GM23338 (cell line): Measurements from ENCODE around the gene CSRNP3. TPM values are rescaled to one million over a fixed set of nuclear protein-coding genes. Genes with fewer than 3 reads are reported as not detected.

Experiments used
- ATAC-seq: fragments of 200-7000 bp; cut with Tn5 transposase; 3 replicates; pipeline ENCODE4 v1.9.1; 2020
- DNase-seq: peaks from one replicate; pipeline ENCODE4 v3.0.0-alpha.2; 2015; ENCODE audit warnings: low spot score
- H2AFZ ChIP-seq: fragments of 200-600 bp; sonication (generic); 2 replicates; pipeline ENCODE4 v1.8.0; 2016; ENCODE audit warnings: antibody characterized with exemption, mild to moderate bottlenecking, moderate library complexity
- H3F3A ChIP-seq: fragments of 200-600 bp; sonication (generic); replicated peaks from 2 replicates; pipeline ENCODE4 v1.8.0; 2017; ENCODE audit warnings: antibody characterized with exemption, mixed run types, low read depth
- H3K27ac ChIP-seq: fragments of 200-600 bp; sonication (generic); 2 replicates; pipeline ENCODE4 v1.6.1; 2016; ENCODE audit warnings: low read depth
- H3K27me3 ChIP-seq: fragments of 200-600 bp; sonication (generic); 2 replicates; pipeline ENCODE4 v1.8.0; 2016; ENCODE audit warnings: mild to moderate bottlenecking, mixed run types, moderate library complexity; ENCODE audit not compliant: insufficient read depth
- H3K36me3 ChIP-seq: fragments of 200-600 bp; sonication (generic); 2 replicates; pipeline ENCODE4 v1.8.0; 2016; ENCODE audit warnings: mild to moderate bottlenecking; ENCODE audit not compliant: insufficient read depth
- H3K4me1 ChIP-seq: fragments of 200-600 bp; sonication (generic); 2 replicates; pipeline ENCODE4 v1.8.0; 2016; ENCODE audit warnings: mild to moderate bottlenecking, moderate library complexity; ENCODE audit not compliant: insufficient read depth
- H3K4me2 ChIP-seq: fragments of 200-600 bp; sonication (generic); 2 replicates; pipeline ENCODE4 v1.7.1; 2017; ENCODE audit warnings: mixed run types
- H3K4me3 ChIP-seq: fragments of 200-600 bp; sonication (generic); 2 replicates; pipeline ENCODE4 v1.6.1; 2016; ENCODE audit warnings: mixed run types
- H3K79me2 ChIP-seq: fragments of 200-600 bp; sonication (generic); replicated peaks from 2 replicates; pipeline ENCODE4 v1.8.0; 2017; ENCODE audit warnings: mild to moderate bottlenecking; ENCODE audit not compliant: insufficient read depth
- H3K9me2 ChIP-seq: fragments of 200-600 bp; sonication (generic); 2 replicates; pipeline ENCODE4 v1.8.0; 2017; ENCODE audit not compliant: insufficient read depth
- H4K20me1 ChIP-seq: fragments of 200-600 bp; sonication (generic); replicated peaks from 2 replicates; pipeline ENCODE4 v1.8.0; 2017; ENCODE audit warnings: mild to moderate bottlenecking; ENCODE audit not compliant: insufficient read depth
- H3K27ac Mint-ChIP-seq: 2 replicates; pipeline ENCODE4 v1.8.0; 2020; ENCODE audit warnings: inconsistent platforms, mild to moderate bottlenecking, moderate library complexity, mixed read lengths
- H3K27me3 Mint-ChIP-seq: 3 replicates; pipeline ENCODE4 v1.8.0; 2022; ENCODE audit warnings: low read depth, mild to moderate bottlenecking, moderate library complexity, mixed read lengths, inconsistent platforms; ENCODE audit not compliant: insufficient read depth, poor library complexity
- H3K36me3 Mint-ChIP-seq: 3 replicates; pipeline ENCODE4 v1.8.0; 2021; ENCODE audit warnings: low read depth, mild to moderate bottlenecking, inconsistent platforms, moderate library complexity, mixed read lengths
- H3K4me1 Mint-ChIP-seq: 3 replicates; pipeline ENCODE4 v1.8.0; 2020; ENCODE audit warnings: mild to moderate bottlenecking, inconsistent platforms, mixed read lengths
- H3K4me3 Mint-ChIP-seq: 3 replicates; pipeline ENCODE4 v1.8.0; 2021; ENCODE audit warnings: moderate library complexity, mild to moderate bottlenecking, inconsistent platforms, mixed read lengths
- H3K9me3 Mint-ChIP-seq: 3 replicates; pipeline ENCODE4 v1.8.0; 2020; ENCODE audit warnings: moderate library complexity, mild to moderate bottlenecking, inconsistent platforms, mixed read lengths
- CREB1 ChIP-seq: fragments of 250-450 bp; sonication (Bioruptor Pico); IDR thresholded peaks from 2 replicates; pipeline ENCODE4 v1.5.0; 2020; ENCODE audit warnings: low read depth, mild to moderate bottlenecking, moderate library complexity
- CTCF ChIP-seq, 2 experiments: fragments of 200-600 bp in 1 of 2; sonication (generic) in 1 of 2; conservative IDR thresholded peaks; 2 replicates each; pipeline versions ENCODE4 v1.5.1 to v1.6.1; 2016 to 2017; ENCODE audit warnings: antibody characterized with exemption in 2 of 2, low read depth in 2 of 2, mild to moderate bottlenecking in 2 of 2, moderate library complexity in 1 of 2
- ETS1 ChIP-seq: IDR thresholded peaks from 2 replicates; pipeline ENCODE4 v1.6.1; 2016; ENCODE audit warnings: antibody characterized with exemption
- EZH2 ChIP-seq: fragments of 200-600 bp; sonication (generic); IDR thresholded peaks from one replicate; pipeline ENCODE4 v1.8.0; 2017; ENCODE audit warnings: antibody characterized with exemption, mild to moderate bottlenecking, low read depth; ENCODE audit not compliant: unreplicated experiment
- EZH2phosphoT487 ChIP-seq: fragments of 200-600 bp; sonication (generic); IDR thresholded peaks from one replicate; pipeline ENCODE4 v1.8.1; 2018; ENCODE audit warnings: antibody characterized with exemption; ENCODE audit not compliant: unreplicated experiment
- JUNB ChIP-seq: IDR thresholded peaks from one replicate; pipeline ENCODE4 v1.6.1; 2016; ENCODE audit warnings: antibody characterized with exemption; ENCODE audit not compliant: unreplicated experiment
- NANOG ChIP-seq: IDR thresholded peaks from 2 replicates; pipeline ENCODE4 v1.6.1; 2016; ENCODE audit warnings: antibody characterized with exemption, borderline replicate concordance
- POLR2AphosphoS5 ChIP-seq: IDR thresholded peaks from 2 replicates; pipeline ENCODE4 v1.6.1; 2016; ENCODE audit warnings: antibody characterized with exemption, low read depth
- REST ChIP-seq: IDR thresholded peaks from one replicate; pipeline ENCODE4 v1.6.1; 2018; ENCODE audit warnings: antibody characterized with exemption; ENCODE audit not compliant: unreplicated experiment
- STAT1 ChIP-seq: IDR thresholded peaks from one replicate; pipeline ENCODE4 v1.6.1; 2016; ENCODE audit warnings: antibody characterized with exemption; ENCODE audit not compliant: unreplicated experiment
- ZNF114 ChIP-seq: fragments of 250-450 bp; sonication (Bioruptor Pico); IDR thresholded peaks from 2 replicates; pipeline ENCODE4 v1.5.0; 2020; ENCODE audit warnings: mild to moderate bottlenecking, moderate library complexity
- ZNF331 ChIP-seq: fragments of 250-450 bp; sonication (Bioruptor Pico); IDR thresholded peaks from 2 replicates; pipeline ENCODE4 v1.5.0; 2020; ENCODE audit warnings: low read depth, mild to moderate bottlenecking, moderate library complexity
- ZNF462 ChIP-seq: fragments of 250-450 bp; sonication (Bioruptor Pico); IDR thresholded peaks from 2 replicates; pipeline ENCODE4 v1.5.0; 2020; ENCODE audit warnings: mild to moderate bottlenecking, moderate library complexity
- polyA plus RNA-seq: library from polyadenylated mRNA; unstranded; fragments of >200 nt; fragmentation: Nextera tagmentation; extraction: Ambion mirVana; gene quantifications from 2 replicates; pipeline ENCODE4 v1.2.1, GENCODE V29; 2016
- total RNA-seq: library from RNA; depleted of rRNA; stranded (reverse); fragments of >200 nt; shearing (Covaris generic); gene quantifications from 2 replicates; pipeline ENCODE4 v1.2.3, GENCODE V29; 2014

CSRNP3 gene
- total and polyA plus RNA-seq, 2 experiments from 2014 or later = 3.8 to 6.8 TPM

- Histone ChIP-seq H3K27ac (no peak overlapping the region), H3K79me2 (no peaks in the 10 kb centered on the region), H4K20me1 (no peaks in the 10 kb centered on the region), H3K36me3 (no peaks in the 10 kb centered on the region), H3K27me3 (no peaks in the 10 kb centered on the region), H3K4me1 (0 out of 2 replicates have a peak, but pooled peaks cover 2% of the 10 kb centered on the region), H3K4me2 (no peak overlapping the region), H3K4me3 (no peak overlapping the region), H3K9me2 (0 out of 2 replicates have a peak, but pooled peaks cover 5% of the 10 kb centered on the region), H3F3A (no peaks in the 10 kb centered on the region), H2AFZ (no peak overlapping the region)
- Mint-ChIP-seq H3K36me3 (no peaks in the 10 kb centered on the region), H3K27me3 (no peaks in the 10 kb centered on the region), H3K4me3 (no peak overlapping the region), H3K9me3 (no peaks in the 10 kb centered on the region), H3K4me1 (peaks cover 8% of the 10 kb centered on the region), H3K27ac (no peak overlapping the region)
- no peak for DNase-seq
- no peak for ATAC-seq
- TF ChIP-seq EZH2phosphoT487 (no peak), POLR2AphosphoS5 (no peak), CTCF (conservative IDR thresholded peaks at IDR 0.05; ENCODE audit: low read depth in 2 of 2) (no peak), JUNB (no peak), ZNF114 (CRISPR knock-in tag) (no peak), CREB1 (CRISPR knock-in tag) (no peak), NANOG (no peak), STAT1 (no peak), REST (no peak), EZH2 (no peak), ETS1 (no peak), ZNF462 (no peak), ZNF331 (CRISPR knock-in tag) (no peak)
Measured at GRCh38 chr2:165539985-165540384, 70.5 kb downstream of the CSRNP3 start.
